SU-DHL-6 (cell line): Measurements from ENCODE around the gene BLM.

ENCODE experiments used
- CTCF ChIP-seq: fragments of 200-600 bp; sonication (generic); IDR thresholded peaks from one replicate; pipeline ENCODE4 v1.5.1; 2017; ENCODE audit warnings: antibody characterized with exemption, mild to moderate bottlenecking, low read length, moderate library complexity; ENCODE audit not compliant: insufficient read depth, poor library complexity, severe bottlenecking
- EZH2phosphoT487 ChIP-seq: fragments of 200-600 bp; sonication (generic), shearing (Covaris generic); conservative IDR thresholded peaks from 2 replicates; pipeline ENCODE4 v1.6.1; 2018; ENCODE audit warnings: mild to moderate bottlenecking, antibody characterized with exemption, low read length, moderate library complexity, mixed read lengths

- TF ChIP-seq CTCF = no peak
- TF ChIP-seq EZH2phosphoT487 = no peak
These were observed 25.8 kb upstream of the BLM start for GRCh38 chr15:90691369-90691768.
